NCI-H510A treated with DMSO at 0.1 percent for 48 hours (cell line): ENCODE measurements around the gene EFL1.
A peak's percentile ranks its signal among the peaks of the same experiment; 100 is the strongest.

Experiments
- DNase-seq: peaks from one replicate; lab custom pipeline; 2025; lab: John Stamatoyannopoulos, UW

Gene EFL1

GRCh38 chr15:82124331-82125263 is 137.9 kb downstream of the EFL1 start:
- DNase-seq, result no peak

DNA sequence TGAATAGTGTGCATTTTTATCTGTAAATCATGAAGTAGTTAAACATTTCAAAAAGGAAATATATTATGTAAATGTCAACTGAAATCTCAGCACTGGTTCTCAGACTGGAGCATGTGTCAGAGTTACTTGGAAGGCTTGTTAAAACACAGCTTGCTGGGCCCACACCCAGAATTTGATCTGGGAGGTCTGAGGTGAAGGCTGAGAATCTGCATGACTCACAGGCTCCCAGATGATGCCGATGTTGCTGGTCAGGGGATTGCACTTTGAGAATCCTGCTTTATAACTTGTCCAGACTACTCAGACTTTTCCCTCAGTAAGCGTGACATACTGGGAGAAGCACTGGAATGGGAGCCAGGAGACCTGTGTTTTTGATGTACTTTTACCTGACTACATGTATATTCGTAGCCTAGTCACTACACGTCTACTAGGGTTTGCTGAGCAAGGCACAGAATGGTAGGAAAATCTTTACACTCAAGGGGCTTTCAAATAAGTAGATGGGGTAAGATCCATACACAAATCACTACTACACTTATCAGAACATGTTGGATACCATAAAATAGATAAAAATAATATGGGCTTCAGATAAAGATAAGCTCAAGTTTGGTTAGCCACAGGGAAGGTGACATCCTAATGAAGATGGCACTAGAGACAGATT is 139.7 kb downstream of the EFL1 start:
- no peak for DNase-seq

- no peak for DNase-seq
Measured at GRCh38 chr15:82118040-82118439, 144.5 kb downstream of the EFL1 start.

GRCh38 chr15:82117296-82117695 is 145.2 kb downstream of the EFL1 start:
- DNase-seq, result no peak

GRCh38 chr15:82114660-82115059 is 147.9 kb downstream of the EFL1 start:
- DNase-seq, result no peak

DNA sequence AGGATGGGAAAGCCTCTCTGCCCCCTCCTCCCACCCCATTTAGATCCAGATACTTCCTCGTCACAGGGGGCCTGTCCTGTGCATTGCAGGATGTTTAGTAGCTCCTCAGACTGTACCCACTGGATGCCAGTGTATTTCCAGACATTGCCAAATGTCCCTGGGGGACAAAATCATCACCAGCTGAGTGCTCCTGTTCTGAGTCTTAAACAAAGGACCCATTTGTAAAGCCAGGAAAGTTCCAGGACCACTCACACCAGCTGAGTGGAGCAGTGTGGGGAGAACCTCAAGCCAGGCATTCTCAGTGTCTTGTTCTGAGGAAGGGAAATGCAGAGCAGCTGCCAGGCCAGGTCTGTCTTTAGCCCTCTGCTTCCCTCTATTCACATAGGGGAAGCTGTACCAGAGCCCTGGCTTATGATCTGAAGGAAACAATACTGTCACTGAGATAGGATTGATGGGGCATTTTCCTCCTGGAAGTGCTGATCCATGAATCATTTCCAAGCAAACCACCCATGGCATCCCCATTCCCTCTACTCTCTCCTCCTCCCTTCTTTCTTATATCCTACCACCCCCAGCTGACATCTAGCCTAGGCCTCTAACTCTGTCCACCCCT is 149.3 kb downstream of the EFL1 start:
- no peak for DNase-seq

GRCh38 chr15:82111918-82112317 is 150.6 kb downstream of the EFL1 start:
- no peak for DNase-seq

GRCh38 chr15:82110144-82110543 is 152.4 kb downstream of the EFL1 start:
- no peak for DNase-seq

GRCh38 chr15:82108489-82109078 is 153.9 kb downstream of the EFL1 start:
- DNase-seq, result peak; percentile 61

GRCh38 chr15:82106679-82107078 is 155.9 kb downstream of the EFL1 start:
- no peak for DNase-seq

DNA sequence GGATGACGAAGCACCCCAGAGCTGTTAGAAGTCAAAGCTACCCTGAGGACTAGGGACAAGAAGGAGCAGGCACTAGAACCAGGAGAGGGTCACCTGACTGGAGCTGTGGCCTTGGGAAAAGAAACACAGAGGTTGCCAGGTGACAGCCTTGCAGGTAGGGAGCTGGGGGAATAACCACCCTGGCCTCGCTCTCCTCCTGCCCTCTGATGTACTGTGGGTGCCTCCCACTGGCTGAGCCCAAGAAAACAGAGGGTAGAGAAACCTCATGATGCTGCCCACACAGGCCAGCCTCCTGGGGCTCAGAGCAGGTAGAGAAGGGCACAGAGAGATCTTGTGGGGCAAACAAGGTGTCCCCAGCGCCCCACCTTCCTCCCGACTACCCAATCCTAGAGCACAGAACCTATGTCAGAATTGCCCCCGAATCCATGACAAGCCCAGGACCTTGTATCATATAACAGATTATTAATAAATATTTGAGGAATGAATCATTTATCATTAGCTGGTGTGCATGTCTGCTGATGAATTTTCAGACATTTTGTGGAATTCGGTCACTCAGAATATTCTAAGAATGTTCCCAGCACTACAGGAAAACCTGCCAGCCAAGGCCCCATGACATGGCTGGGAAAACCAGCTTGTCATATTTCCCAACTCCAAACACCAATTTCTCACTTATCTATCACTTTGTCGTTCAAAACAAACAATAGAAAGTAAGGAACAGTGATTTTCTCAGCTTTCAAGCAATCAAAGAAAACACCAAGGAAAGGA is 156.9 kb downstream of the EFL1 start:
- peak; percentile 79 for DNase-seq

GRCh38 chr15:82103468-82103867 is 159.1 kb downstream of the EFL1 start:
- no peak for DNase-seq

DNA sequence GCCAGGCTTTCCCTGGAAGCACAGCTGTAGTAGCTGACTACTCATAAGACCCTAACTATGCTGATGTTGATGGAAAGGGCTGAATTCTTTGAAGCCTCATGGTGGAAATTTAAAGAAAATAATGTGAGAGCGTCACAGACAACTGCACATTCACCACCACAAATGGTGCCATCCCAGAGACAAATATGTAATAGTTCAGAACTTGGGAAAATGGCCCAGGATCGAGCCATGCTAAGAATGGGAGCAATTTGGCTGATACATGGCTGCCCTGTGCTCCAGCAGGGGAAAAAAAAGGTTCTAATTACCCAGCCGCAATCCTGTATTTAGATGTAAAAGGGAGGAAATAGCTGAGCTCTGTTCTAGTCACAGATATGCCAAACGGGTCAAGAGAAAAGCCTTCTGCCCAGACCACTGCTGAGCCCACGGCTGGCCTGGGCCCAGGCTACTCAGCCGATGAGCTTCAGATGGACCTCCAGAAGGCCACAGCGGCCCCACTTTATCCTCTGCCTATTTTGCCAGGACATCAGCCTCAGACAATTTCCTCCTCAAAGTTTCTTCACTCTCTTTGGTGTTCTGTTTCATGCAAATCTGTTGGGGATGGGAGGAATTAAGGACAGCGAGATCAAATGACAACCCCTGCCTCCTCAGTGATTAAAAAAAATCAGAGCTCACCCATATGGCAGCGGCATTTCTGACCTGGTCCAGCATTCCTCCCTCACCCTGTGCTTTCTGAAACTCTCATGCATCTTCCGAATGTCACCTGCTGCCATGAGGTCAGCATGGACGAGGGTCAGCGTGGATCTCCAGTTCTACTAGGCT is 162.2 kb downstream of the EFL1 start:
- DNase-seq, result peak; percentile 4

DNA sequence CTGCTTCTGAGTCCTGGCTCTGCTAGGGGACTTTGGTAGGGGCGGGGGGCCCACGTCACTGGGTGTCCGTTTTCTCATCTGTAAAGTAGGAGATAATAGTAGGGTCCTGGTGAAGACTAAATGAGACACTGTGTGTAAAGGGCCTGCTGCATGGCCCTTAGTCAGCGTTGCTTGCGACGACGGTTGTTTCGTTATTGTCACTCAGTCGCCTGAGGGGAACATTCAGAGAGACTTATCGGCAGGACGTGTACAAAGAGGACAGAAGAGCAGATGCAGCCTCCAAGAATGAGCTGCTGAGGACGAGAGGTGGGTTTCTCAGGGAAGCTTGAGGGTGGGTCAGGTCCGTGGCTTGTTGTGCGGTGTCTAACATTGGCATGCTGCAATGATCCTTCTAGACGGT is 163.9 kb downstream of the EFL1 start:
- no peak for DNase-seq

DNA sequence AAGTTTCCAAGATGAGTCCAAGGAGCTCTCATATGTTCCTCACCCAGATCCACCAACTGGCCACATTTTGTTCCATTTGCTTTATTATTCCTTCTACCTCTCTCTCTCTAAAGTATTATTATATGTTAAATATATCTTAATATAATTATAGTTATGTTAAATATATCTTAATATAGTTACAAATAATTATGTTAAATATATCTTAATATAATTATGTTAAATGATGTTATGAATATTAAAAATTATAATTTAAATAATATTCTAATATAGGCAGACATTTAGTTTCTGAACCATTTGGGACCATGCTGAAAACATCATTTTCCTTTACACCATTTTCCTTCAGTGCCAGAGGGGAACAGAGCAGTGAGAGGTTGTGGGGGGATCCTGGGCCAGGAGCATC is 166.7 kb downstream of the EFL1 start:
- no peak for DNase-seq

- DNase-seq, result no peak
Measured at GRCh38 chr15:82093774-82094211, 168.7 kb downstream of the EFL1 start.

DNA sequence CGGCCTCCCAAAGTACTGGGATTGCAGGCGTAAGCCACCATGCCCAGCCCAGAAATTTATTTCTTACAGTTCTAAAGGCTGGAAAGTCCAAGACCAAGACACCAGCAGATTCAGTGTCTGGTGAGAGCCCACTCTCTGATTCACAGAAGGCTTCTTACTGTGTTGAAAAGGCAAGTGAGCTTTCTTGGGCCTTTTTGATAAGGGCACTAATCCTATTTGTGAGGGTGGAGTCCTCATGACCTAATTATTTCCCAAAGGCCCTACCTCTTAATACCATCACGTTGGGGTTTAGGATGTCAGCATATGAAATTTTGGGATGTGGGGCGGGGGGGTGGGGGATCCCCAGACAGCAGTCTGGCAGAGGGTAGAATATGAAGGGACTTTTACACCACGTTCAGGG is 169.2 kb downstream of the EFL1 start:
- DNase-seq, result no peak

DNA sequence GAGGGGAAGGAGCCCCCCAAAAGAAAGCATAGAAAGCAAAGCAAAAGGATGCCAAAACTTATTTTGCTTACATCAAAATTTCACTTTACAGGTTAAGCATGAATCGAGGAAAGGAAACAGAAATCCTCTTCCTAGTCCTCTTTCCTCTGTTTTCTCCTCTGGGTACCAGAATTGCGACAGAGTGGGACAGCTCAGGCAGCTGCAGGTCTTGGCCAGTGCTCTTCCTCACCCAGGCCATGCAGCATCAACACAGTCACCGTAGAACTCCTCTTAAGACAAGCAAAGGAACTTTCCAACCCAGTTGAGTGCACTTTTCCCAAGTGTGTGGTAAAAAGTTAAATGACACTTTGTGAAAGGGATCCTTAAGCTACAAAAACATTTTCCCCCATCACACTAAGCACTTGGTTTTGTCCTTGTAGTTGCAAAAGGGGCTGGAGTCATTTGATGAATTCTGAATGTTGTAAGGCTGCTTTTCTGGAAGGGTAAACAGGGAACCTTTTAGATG is 170.8 kb downstream of the EFL1 start:
- no peak for DNase-seq

DNA sequence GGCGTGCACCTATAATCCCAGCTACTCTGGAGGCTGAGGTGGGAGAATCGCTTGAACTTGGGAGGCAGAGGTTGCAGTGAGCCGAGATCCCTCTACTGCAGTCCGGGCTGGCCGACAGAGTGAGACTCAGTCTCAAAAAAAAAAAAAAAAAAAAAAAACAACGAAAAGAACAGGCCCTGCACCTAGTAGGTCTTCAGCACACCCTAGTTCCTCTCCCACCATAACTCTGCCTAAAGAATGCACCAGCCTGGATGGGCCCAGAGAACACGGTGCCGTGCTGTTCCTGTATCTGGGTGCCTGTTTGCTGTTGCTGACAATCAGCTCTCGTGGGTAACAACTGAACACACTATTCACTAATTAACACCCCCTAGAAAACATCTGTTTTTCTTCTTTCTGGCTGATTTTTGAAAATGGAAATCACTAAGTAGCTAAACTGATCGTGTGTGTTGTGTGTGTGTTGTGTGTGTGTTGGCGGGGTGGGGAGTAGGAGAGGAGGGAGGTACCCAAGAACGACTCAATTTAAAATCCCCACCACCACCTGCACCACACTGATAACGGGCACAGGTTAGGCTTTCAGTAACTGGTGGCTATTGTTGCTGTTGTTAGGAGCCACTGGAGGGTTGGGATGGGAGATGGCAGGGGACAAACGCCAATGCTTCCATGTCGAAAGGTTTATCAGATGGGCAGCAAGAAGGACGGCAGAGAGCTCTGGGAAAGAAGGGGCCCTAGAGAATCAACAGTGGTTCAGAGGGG is 176.1 kb downstream of the EFL1 start:
- DNase-seq, result no peak
